GM19238 (cell line): Measurements from ENCODE around the gene LIN52.

Experiments
- DNase-seq: peaks from one replicate; pipeline ENCODE4 v3.0.0; 2011; ENCODE audit warnings: low spot score; ENCODE audit not compliant: insufficient read length

Gene LIN52

DNA sequence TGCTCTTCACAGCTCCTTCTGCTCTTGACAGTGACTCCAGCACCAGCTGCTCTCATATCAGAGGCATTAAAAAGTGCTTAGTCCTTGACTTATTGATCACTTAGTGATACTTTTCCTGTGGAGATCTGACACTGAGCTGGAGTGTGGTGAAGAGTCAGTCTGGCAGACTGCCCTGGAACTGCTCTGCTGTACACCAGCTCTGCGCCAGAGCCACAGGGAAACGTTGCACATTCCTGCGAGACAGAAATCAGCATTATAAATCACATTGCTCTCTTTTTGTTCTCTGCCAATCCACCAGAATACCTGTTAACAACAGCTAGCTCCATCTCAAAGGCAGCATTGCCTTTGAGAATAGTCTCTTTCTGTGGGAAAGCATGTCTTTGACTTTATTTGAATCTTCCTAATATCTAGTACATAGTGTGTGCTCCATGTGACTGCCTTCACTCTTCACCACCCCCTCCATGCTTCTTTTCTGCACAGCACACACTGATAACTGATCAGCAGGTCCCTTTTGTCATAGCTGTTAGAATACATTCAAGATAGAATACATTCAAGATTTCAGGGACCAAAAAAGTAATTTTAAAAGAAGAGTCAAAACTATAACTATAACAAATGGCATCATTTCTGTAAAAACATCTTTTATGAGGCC lies 106.3 kb downstream of the LIN52 start:
- DNase-seq: no peak

DNA sequence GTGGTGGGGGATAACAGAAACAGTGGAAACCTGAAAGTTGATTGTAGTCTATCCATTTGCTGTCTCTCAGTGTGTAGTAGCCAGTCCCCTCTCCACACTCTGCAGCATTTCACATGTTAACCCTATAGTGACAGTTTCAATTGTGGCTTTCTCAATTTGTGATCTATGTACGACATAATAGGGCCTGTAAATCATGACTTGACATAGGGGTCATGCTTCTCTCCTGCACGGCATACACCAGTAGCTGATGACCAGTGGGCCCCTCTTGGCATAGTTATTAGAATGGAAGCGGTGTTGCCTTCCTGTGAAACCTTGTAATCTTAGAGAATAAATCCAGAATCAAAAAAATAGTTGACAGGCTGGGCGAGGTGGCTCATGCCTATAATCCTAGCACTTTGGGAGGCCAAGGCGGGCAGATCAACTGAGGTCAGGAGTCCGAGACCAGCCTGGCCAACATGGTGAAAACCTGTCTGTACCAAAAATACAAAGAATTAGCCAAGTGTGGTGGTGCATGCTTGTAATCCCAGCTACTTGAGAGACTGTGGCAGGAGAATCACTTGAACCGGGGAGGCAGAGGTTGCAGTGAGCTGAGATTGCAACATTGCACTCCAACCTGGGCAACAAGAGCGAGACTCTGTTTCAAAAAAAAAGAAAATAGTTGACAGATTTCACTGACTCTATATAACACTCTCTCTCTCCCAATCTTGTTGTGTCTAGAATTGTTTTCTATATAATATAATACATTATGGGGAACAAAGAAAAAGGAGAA lies 109.9 kb downstream of the LIN52 start:
- DNase-seq: no peak

DNA sequence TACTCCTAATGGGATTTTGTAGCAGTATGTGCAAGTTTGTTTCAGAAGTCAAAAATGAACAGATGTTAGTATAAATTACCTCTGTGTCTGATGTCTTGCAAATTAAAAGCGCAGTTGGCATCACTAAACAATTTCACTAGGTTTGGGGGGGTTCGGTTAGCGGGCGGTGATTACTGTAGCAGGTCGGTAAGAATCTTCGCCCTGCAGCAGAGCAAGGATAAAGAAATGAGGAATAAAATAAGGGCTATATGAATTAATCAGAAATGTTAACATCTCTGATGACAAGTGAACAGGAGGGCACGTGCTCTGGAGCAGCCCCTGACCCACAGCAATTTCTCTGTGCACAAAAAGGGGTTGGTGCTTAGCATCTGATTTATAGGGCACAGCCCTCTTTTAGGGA lies 110.9 kb downstream of the LIN52 start:
- no peak for DNase-seq

DNA sequence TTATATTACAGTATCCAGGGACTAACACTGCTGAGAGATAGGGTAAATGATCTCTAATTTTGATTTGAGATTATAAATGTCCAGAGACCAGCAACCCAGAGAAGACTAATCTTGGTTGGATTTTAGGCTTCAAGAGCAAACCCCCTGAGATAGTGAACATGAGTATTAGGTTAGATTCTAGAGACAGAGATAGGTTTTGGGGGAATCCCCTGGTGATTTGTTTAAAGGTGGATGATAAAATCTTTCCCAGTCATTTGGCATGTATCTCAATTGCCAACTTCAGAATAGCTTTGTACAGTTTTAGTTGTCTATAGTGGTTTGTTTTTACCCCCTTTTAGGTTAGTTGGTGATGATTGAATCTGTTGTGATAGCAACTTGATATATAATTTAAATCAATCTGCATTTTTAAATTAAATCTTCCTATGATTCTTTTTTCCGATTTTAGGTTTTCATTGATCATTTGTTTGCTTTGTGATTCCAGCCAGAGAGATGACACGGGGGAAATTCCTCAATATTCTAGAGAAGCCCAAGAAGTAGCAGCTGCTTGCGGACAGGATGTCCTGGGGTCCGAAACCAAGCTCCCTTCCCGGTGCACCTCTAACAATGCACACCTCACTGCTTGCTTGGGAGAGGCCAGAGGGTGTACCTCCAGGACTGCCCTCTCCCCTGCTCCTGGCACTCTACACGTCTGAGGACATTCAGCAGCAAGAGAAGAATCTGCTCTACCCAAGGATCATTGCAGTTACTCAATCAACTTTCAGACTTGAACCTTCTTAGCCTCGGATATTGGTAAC lies 113.9 kb downstream of the LIN52 start:
- DNase-seq: no peak

DNA sequence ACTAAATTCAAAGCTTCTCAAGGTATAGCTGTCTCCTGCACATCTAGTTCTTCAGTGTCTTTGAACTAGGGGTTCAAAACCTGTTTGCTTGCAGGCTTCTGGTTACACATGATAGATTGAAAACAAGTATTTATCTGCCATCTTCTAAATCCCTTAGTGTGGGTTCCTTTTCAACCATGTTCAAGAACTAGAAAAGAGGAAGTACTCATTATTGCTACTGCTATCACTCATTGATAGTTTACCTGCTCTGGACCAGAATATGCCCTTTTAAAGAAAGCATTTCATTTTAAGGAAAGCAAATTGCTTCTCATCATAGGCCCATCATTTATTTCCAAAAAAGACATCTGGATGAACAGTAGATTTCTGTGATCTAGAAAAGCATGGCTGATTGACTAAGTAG lies 117.4 kb downstream of the LIN52 start:
- DNase-seq: no peak

DNA sequence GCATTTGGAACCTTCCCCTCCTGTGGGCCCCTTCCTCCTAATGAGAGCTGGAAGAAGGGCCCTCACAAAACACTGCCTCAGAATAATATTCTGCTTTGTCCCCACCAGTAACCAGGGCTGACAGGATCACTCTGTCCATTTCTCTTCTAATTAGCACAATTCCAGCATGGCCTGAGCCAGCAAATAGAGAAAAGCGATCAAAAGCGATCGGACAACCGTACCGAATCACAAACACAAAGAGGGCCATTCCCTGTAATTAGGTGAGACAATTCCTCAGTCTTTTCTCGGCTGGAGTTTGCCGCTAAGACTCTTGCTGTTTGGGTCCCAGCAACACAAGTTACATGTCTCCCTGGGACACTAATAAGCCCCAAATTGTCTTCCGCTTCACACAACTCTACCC lies 118.9 kb downstream of the LIN52 start:
- no peak for DNase-seq

DNA sequence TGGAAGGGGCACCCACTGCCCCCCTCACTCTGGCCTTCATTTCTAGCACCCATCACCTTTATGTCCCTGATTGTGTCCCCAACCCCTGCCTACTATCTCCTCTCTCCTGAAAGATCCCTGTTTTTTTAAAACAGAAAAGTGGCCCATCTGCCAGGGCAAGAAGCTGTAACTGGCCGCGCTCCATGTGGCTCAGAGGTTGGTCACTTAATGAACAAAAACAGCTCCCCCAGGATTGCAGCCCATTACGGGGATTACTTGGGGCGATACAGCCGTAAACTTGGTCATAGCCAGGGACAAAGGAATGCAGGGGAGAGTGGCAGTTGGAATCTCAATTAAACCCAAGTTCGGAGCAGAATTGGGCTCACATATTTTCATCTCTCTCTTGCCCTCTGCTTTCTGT lies 119.7 kb downstream of the LIN52 start:
- DNase-seq: no peak

DNA sequence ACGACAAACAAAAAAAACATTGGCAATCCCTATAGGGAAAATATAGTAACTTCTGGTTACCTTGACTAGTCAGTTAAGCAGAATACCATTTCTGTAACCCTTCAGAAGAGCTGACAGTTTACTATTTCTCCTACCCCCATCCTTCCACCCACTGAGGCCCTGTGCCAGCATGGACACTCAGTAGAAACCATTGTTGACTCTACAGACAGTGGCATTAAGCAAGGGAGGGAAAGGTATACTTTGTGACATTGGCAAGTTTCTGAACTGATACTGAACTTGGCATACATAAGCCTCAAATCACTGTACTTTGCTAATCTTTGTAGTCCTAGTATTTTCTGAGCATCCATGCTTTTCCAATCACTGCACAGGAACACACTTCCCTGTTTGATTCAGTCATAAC lies 121.1 kb downstream of the LIN52 start:
- no peak for DNase-seq

DNA sequence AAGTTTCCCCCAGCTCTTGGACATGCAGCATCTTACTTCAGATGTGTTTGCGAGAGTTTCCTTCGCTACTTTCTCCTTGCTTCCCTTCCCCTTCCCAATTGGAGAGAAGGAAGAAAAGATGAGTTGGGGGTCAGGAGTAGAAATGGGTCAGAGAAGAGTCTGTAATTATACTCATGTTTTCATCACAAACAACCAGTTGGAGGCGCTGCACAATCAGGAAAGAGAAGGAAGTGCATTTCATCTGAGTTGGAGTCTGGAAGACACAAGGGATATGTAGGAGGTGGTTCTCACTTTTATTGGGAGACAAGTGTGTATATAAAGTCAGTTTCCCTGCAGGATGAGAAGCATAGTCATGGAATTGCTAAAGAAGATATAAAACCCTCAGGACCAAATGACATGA lies 123.2 kb downstream of the LIN52 start:
- no peak for DNase-seq

DNA sequence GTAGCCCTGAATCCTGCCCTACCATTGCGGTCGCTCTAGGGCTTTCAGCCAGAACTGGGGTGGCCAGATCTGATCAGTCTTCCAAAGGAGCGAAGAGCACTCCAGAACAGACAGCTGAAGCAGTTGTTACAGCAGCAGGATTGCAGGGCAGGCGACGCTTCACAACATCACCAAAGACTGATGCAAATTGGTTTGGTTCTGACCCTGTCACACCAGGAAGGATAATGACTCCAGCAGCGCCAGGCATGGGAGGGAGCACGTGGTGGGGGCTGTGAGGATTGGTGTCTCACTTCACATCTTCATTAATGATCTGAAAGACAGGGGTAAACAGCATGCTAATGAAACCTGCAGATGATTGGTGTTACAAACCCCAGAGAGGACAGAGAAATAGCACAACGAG lies 123.9 kb downstream of the LIN52 start:
- no peak for DNase-seq

DNA sequence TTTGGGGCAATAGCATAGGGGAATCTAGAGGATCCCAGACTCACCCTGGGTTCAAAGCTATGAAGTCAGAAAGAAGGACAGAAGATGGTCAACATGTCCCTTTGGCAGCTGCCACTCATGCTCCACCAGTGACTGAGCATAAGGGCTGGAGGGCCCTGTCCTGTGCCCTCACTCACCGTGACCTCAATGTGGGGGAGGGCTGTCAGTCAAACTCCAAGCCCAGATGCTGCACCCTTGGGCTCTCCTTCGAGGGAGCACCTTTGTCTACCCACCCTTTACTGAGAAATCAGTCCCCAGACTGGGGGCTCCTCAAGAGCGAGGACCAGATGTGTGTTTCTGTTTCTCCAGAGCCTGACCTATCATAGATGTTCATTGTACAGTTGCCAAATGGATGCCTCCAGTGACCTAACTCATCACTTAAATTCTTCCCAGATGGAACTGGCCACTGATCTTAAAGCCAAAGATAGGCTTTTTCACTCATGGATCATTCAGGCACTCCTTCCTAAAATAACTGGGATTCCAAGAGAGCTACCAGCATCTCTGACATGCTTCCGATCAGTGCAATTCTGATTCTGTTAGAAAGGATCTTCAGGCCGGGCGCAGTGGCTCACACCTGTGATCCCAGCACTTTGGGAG lies 127.3 kb downstream of the LIN52 start:
- DNase-seq: no peak

DNA sequence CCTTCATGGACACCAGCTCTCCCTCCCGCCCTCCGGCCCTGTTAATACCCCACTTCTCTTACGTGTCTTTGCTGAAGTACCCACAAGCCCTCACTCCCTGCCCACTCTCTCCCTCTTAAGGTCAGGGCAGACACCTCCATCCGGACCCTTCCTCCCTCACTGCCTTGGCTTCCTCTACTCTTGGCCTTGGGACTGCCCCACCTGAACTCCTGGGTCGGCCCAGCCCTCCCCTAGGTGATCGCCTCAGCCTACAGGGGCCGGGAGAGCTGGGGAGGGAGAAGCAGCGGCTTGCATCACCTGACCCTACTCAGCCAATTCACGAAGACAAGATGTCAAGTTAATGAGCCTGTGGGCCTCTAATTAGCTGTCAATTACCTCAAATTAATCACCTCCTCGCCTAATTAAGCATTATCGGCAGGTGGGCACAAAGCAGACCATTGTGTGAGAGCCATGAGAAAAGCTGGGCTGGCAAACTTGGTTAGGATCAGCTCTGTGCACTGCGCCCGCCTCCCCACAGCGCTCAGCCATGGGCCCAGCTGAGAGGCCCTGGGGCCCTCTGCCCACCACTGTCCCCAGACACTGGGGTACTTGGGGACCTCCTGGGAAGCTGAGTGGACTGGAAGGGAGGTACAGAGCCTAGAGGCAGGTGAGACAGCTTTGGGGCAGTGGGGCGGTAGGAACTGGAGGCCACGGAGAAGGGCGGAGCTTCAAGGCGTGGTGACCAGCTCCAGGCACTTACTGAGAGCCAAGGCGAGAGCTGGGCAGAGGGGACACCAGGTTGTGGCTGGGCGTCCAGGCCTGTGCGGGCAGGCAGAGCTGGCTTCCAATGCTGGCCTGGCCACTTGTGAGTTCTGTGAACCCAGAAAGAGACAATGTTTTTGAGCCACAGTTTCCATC lies 129.4 kb downstream of the LIN52 start:
- no peak for DNase-seq

DNA sequence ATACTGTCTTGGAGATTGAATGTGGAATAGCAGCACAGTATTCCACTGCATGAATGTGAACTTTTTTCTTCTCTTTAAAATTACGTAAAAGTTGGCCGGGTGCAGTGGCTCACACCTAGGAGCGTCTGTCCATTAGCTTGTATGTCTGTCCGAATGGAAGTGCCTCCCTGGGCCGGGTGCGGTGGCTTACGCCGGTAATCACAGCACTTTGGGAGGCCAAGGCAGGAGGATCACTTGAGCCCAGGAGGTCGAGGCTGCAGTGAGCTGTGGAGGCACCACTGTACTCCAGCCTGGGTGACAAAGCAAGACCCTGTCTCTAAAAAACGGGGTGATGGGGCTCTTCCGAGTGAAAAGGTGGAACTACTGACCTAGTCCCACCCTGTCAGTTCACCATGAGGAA lies 131.9 kb downstream of the LIN52 start:
- no peak for DNase-seq

DNA sequence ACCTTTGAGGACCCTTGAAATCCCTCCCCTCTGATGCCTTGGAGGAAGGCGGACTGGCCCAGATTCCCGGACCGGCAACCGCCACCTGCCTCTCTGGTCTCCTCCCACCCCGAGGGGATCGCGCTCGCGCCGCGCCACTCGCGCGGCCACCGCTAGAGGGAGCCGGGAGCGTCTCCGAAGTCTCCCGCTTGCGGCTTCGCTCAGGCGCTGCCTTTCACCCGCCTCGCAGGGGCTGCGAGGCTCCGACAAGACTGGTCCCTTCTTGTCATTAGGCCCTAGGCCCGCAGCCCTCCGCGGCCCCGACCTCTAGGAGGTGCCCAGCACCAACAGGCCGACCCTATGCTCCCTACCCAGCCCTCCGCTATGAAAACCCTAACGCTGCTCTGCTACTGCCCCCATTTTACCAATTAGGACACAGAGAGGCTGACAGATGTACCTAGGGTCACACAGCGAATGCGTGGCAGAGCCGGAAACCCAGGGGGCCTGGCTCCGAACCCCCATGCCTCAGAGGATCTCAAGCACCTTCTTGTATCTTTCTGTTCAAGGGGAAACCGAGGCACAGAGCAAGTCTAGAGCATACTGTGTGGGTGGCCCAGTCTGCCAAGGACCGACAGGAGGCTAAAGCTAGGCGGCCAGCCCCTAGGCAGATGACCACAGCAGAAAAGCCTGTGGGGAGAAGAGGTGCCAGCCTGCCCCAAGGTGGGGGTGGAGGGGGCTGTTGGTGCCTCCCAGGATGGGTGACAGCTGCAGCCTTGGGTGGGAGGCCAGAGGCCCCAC lies 133.1 kb downstream of the LIN52 start:
- peak; percentile 89 for DNase-seq

DNA sequence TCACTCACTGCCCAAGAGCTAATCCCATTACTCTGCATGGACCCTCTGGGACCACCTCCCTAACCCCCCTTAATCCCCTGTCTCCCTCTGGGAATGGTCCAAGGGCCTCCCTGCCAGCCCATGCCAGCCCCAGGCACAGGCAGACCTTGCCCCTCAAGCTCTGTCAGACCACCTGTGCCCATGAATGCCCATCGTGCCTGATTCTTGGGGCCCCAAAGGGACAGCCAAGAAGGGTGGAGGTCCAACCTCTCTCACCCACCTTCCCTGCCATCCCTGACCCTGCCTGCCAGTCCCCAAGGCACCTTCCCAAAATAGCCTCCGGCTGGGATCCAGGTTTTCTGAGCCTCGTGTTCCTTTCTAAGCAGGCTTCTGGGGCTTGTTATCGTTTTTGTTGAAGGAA lies 133.7 kb downstream of the LIN52 start:
- no peak for DNase-seq

DNA sequence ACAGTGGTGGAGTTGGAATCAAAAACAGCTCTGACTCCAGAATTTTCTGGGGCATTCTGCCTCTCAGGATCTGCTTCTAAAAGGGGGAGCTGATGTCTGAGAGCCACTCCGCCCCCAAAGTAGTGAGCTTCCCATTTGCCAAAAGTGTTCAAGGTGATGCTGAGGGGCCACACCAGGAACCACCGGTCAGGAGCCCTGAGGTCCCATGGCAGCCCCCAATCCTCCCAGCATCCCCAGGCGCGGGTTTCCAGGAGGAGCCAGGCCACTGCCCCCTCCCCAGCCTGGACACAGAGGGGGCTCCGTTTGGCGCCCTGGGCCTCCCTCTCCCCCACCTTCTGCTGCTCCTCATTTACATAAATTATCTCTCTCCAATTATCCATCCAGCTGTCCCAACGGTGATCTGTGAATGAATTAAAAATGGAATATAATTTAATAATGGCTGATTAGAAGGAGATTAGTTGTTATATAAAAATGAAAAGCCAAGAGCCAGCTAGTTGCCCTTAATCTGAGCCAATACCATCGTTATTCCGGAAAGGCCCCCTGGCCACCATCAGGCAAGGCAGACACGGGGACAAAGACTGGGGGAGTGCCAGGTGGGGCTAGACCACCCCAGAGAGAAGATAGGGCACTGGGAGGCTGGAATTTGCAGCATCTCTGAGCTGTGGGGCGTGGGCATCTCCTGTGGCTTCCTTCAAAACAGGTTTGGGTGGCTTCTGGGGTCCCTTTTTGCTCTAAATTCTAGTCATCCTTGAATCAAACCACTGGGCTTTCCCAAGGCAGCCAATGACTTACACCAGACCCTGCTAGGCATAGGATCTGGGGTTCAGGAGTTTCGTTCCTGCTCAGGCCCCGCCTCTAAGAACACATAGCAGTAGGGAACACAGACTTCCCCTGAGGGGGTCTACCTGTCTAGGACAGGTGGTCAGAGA lies 134.8 kb downstream of the LIN52 start:
- DNase-seq: no peak

DNA sequence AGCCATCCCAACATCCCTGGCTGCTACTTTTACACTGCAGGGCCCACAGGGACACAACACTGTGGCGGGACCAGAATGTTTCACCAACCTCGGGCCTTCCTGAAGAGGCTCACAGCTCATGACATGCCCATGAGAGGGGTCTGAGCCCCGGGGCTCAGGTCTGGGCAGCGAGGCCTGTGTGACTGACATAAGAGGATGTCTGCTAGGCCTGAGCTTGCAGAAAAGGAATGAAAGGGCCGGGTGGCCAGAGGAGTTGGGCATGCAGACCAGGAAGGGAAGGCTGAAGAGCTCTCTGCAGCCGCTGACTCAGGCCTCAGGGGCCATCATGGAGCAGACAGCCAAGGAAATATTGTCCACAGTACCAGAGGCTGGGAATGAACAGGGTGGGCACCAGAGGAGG lies 136.2 kb downstream of the LIN52 start:
- DNase-seq: no peak

DNA sequence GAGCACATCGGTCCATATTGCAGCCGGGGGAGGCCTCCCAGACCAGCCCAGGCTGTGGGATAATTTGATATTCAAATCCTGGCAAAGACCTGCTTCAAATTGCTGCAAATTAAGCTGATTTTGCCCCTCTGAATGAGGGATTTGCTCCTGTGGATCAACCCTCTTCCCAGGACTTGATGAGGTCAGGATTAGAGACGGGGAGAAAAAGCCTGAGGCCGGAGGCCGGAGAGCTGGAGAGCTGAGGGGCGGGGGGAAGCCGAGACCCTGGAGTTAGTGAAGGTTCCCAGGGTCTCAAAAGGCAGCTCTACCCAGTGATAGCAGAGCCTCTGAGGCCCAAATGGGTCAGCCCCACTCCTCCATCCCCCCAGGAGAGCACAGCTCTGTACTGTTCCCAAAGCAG lies 137.0 kb downstream of the LIN52 start:
- DNase-seq: no peak

DNA sequence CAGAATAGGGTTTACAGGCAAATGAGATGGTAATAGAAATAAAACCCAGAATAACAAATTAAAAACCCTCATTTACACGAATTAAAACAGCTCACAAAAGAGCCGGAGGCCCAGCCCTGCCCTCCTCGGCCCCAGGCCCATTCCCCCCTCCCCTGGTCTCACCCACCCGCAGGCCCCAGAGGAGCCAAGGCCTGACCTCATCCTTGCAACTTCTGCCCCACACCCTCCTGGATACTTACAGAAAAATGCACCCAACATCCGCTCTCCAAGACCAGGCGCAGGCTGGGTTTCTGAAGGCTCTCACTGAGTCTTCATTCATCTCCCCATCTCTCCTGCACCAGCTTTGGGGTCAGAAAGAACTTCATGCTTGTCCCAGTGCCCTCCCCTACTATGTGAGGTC lies 138.3 kb downstream of the LIN52 start:
- no peak for DNase-seq
